GM15510 (cell line): Measurements from ENCODE around the gene MAD1L1.

Experiments
- POLR2A ChIP-seq: IDR thresholded peaks from 3 replicates; pipeline ENCODE4 v1.6.1; 2011; ENCODE audit warnings: borderline replicate concordance; ENCODE audit not compliant: insufficient read length; ENCODE audit errors: extremely low read depth

The MAD1L1 gene

DNA sequence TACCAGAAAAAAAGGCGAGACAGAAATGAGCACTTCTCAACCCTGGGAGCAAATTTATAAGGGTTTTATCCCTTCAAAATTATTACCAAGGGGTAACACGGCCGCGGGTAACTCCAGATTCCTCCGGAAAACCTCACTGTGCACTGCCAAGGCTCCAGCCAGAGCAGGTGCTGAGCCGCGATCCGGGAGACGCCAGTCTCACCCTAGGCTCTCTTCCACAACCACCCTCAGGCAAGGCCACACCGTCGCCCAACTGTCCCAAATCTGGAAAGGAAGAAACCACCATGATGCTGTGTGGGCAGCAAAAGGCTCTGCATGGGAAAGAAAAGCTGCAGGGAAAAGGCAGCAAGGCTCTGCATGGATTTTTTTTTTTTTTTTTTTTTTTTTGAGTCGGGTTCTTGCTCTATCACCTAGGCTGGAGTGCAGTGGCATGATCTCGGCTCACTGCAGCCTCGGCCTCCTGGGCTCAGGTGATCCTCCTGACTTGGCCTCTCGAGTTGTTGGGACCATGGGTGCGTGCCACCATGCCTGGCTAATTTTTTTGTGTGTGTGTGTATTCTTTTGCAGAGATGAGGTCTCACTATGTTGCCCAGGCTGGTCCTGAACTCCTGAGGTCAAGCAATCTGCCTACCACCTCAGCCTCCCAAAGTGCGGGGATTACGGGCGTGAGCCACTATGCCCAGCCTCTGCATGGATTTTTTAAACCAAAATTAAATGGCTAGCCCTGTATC lies 39.0 kb downstream of the MAD1L1 start:
- TF ChIP-seq POLR2A: no peak

DNA sequence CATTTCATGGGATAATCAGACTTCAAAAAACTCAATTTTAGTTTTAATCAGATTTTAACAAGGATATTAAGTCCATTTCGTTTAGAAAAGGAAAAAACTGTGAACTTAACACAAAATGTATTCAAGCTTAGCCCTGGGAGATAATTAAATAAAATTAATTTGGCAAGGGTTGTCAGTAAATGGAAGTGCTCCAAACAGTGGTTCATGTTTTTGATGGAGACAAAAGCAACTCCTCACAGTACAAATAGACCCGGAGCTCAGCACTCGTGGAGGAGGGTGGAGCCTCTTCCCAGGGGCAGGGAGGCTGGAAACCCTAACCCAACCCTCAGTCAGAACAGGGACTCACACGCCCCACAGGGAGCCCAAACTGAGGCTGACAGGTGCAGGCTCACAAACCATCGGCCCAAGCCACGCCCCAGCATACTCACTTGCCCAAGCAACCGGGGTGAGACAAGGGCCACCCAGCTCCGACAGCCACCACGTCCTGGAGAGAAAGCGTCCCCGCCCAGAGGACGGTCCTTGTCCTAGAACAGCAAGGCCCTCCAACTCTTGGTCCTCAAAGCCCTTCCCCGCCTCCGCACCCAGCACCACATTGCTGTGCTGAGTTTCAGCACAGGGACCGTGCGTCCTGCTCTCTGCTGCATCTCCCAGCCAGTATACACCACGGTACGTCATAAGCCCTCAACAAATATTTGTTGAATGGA lies 39.8 kb downstream of the MAD1L1 start:
- no peak for TF ChIP-seq POLR2A

DNA sequence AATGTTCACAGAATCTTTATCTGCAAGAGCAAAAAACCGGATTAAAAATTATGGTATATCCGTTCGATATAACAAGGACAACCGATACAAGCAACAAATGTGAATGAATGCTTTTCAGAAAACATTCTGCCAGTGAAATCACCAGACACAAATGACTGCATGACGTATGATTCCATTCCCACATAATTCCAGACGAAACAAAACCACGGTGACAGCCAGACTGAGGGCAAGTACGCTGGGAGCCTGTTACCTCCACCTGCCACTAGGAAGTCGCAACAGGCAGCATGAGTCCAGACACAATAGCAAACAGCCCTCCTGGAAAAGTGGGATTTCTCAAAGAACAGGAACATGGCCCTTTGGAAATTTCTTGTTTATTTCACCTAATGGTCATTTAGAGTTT lies 41.7 kb downstream of the MAD1L1 start:
- no peak for TF ChIP-seq POLR2A

DNA sequence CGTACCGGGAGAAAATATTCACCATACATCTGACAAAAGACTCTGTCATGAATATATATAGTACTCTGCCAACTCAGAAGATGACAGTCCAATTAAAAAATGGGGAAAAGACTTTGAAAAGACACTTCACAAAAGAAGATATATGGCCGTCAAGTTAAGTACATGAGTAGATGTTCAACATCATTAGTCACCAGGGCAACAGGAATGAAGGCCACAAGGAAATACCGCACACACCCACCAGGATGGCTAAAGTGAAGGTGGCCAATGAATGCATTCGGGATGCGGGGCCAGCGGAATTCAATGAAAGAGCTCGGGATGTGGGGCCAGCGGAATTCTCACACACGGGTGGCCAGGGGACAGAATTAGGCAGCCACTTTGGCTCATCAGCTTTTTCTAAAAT lies 42.2 kb downstream of the MAD1L1 start:
- TF ChIP-seq POLR2A: no peak

DNA sequence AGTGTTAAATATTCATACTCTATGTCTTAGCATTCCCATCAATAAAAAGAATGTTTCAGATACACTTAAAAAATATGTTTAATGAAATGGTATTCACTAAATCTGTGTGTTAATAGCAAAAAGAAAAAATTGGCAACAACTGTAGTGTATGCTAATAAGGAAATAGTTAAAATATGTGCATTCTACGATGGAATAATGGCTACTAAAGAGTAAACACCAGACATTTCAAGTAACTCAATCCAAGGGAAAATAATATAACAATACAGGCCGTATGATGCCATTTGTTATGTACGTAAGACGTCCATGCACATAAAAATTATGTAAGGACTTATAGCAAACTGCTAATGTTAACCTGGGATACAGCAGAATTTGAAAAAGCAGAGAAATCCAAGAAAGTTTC lies 46.6 kb downstream of the MAD1L1 start:
- TF ChIP-seq POLR2A: no peak

DNA sequence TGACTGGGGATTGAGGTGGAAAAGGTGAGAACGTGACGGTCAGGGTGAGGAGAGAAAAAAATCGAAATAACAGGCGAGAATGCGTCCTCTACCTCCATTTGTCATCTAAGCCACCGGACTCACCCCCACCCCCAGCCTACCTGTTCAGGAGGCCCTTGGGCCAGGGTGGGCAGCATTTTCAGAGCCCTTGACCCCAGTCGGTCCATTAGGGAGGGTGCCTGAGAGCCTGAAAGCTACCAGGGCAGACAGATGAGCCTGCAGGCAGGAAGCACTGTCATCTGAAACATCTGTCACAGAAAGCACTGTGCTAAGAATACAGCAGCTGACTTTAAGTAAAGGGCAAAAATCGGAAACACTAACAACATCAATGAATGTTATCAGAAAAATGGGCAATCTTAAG lies 47.0 kb downstream of the MAD1L1 start:
- no peak for TF ChIP-seq POLR2A

DNA sequence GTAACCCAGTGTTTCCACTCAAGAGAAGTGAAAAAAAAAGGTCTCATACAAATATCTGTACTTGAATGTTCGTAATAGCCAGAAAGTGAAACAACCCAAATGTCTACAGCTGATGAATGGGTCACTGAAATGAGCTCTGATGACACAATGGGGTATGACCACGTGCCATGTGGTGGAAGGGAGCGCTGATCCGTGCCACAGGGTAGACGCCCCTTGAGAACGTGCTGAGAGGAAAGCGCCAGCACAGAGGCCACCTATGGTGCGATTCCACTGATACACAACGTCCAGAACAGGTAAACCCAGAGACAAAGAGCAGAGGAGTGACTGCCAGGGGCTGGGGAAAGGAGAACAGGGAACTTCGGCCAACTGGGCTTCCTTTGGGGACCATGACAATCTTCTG lies 50.3 kb downstream of the MAD1L1 start:
- TF ChIP-seq POLR2A: no peak

DNA sequence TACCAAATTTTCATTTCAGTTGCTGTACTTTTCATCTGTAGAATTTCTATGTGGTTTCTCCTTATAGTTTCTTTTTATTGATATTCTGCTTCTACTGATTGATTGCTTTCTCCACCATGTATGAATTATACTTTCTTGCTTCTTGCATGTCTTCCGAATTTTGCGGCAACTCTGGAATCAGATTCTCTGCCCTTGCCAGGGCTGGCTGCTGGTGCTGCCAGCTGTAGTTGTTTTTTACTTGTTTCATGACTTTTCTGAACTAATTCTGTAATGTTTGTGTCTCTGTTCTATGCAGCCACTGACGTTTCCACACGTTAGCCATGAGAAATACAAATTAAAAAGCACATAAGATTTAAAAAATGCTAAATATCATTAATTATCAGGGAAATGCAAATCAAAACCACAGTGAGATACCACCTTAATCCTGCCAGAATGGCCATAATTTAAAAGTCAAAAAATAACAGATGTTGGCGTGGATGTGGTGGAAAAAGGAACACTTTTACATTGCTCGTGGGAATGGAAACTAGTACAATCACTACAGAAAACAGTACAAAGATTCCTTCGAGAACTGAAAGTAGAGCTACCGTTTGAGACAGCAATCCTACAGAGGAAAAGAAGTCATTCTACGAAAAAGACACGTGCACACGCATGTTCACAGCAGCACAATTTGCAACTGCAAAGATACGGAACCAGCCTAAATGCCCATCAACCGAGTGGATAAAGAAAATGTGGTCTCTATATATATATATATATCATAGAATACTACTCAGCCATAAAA lies 51.5 kb downstream of the MAD1L1 start:
- TF ChIP-seq POLR2A: no peak

DNA sequence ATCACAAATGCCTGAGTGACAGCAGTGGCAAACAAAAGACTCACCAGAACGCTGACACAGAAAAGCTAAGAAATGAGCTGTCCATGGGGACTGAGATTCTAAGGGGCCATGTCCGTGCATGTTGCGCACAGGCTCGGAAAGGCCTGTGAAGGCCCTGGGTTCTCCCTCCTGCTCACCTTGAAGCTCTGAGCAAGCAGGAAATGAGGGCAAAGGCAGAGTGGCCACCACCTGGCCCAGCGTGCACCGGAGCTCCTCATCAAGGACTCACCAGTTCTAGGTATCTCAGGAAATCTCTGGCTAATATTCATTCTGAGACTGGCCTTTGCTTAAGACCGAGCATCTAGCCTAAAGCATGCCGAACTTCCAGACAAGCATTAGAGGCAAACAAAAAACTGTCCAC lies 52.7 kb downstream of the MAD1L1 start:
- no peak for TF ChIP-seq POLR2A

DNA sequence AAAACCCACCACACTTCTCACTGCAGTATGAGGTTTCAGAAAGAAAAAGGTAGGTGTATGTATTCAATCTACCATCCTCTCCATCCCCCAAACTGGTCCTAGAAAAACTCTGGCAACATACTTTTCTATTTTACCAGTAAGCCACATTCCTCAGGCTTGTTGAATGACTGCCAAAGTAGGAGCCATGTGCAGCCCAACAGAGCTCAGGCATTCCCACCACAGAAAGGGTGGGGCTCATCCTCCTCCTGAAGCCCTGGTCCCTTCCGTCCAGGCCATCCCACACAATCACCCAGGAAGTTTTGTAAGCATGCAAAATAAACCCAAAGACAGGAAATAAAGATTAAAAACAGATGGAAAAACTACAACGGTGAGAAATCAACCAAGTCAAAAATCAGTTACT lies 57.2 kb downstream of the MAD1L1 start:
- TF ChIP-seq POLR2A: no peak

DNA sequence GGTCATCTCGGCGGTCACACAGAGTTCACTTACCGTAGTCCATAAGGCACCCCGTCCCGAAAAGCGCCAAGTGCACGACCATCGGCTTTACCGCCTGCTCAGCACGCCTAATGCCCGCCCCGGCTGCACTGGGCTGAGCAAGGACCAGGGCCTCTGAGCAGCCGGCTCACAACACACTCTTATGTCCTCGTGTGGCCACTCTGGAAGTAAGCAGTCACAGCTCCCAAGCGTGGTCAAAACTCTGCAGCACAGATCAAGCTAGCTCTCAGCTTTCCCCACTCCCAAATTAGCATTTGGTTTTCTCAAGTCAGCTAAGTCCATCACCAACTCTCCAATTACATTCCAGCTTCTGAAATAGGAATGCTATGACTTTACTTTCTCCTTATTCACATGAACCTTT lies 57.7 kb downstream of the MAD1L1 start:
- no peak for TF ChIP-seq POLR2A

DNA sequence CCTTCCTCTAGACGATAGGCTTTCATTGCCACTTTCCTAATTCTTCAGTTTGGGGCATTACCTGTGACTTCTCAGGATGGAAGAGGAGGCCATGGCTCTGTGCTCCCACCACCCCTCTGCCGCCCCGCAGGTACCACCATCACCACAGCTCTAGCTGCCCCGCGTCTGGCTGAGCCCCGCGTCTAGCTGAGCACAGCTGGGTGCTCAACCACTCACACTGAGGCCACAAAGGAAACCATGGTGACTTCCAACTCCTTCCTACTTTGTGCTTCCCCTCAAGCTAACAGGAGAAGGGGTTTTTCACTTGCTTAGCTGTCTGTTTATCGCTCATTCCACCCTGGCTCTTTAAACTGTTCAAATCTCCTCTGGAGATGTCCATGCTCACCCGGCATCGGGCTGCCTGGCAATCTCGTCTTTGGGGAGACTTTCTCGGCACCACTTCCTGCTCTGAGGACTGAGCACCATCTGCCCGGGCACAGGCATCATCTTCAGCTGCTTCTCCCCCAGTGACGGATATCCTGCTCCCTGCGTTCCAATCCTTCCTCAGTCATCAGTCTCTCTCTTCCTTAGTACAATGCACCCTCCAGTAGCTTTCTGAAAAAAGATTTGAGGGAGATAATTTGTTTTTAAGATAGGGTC lies 59.4 kb downstream of the MAD1L1 start:
- TF ChIP-seq POLR2A: no peak

DNA sequence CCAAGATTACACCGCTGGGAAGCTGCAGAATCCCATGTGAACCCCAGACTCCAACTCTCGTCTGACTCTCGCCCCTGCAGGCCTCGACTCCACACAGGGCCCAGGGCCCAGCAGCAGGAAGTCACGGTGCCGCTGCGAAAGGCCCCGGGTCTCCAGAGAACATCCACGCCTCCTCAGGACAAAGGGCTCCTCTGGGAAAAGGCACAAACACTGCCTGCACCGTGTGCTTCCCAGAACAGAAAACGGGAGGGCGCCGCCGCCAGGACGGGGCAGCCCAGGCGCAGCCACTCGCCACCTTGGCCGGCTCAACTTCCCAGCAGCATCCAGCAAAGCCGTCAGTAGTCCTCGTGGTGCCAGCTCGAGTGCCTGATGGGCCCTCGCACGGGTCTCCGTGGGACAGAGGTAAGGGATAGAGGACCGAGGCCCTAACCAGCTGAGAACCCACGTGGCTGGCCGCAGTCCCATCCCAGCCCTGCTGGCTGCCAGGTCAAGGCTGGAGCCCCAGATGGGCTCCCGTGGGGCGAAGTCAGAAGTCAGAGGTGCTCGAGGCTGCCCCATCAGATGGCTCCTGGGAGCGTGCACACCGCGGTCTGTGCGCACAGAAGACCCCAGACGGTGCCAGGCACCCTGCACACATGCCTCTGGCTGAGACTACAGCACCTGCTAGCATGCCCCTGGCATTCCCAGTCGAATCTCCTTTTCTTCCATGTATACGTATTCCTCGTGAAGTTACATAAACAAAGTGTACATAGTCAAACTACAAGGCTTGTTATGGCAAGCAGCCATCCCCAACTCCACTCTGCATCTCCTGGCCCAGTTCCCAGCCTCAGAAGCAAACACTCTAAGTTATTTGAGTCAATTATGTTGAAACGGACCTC lies 60.2 kb downstream of the MAD1L1 start:
- no peak for TF ChIP-seq POLR2A

DNA sequence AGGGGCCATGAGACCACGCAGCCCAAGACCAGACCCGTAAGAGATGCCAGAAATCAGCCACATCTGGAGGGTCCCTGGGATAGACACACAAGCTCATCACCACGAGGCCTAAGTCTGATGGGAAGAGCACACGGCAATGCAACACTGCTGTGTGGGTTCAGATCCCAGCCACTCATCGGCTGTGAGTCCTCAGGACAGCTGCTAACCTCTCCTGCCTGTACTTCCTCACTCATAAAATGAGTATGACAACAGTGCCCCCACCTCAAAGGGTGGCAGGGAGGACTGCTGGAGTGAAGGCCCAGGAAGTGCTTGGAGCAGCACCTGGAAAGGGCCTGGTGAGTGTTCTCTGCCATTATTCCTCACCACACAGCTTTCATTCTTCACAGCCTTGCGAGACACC lies 60.9 kb downstream of the MAD1L1 start:
- TF ChIP-seq POLR2A: no peak

DNA sequence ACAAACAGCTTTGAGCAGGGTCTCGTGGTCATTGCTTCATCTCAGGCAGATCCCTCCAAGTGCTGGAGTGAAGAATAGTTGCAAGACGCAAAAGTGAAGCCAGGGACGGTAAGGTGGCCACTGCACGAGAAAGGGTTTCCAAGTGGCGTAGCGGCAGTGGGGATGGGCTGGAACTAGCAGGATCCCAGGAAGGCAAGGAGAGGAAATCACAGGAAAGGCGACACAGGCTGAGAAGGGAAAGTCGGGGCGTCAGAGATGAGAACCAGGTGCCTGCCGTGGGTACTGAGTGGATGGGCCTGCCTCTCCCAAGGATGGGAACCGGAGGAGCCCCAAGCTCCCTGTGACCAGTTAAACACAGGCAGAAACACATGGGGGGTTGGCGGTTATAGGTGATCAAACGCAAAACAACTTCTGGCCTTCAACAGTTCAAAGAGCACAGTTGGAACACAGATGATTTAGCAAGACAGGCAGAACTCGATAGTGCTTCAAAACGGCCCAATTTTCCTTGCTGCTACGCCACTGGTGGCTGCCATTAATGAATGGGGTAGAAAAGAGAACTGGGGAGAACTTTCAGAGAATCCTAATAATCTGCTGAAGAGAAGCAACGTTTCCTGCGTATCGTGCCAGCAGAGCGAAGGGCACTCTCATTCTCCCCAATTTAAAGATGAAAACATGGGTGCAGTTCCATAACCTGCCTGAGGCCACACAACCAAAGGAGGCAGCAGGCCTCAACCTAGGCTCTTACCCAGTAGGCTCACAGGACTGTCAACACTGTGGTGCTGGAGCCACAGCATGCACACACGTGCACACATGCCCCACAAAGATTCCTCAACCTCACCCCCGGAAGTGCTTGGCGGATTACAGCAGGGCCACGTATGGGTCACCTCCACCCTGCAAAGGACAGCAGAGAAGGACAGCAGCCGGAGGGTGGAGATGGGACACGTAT lies 61.9 kb downstream of the MAD1L1 start:
- TF ChIP-seq POLR2A: no peak
